Activated naive CD8-positive, alpha-beta T cell (primary cell): Measurements from ENCODE around the gene SAP30L.

Experiments used
- H3K27ac Mint-ChIP-seq: one replicate; pipeline ENCODE4 v1.8.0; 2021; ENCODE audit warnings: mixed read lengths
- H3K27me3 Mint-ChIP-seq: one replicate; pipeline ENCODE4 v1.8.0; 2021; ENCODE audit warnings: mixed read lengths
- H3K36me3 Mint-ChIP-seq: one replicate; pipeline ENCODE4 v1.8.0; 2021; ENCODE audit warnings: mixed read lengths
- H3K4me1 Mint-ChIP-seq: one replicate; pipeline ENCODE4 v1.8.0; 2021; ENCODE audit warnings: low read depth, mixed read lengths
- H3K4me3 Mint-ChIP-seq: one replicate; pipeline ENCODE4 v1.8.0; 2021; ENCODE audit warnings: mild to moderate bottlenecking, mixed read lengths
- H3K9me3 Mint-ChIP-seq: one replicate; pipeline ENCODE4 v1.8.0; 2021; ENCODE audit warnings: low read depth, mixed read lengths

Gene SAP30L

DNA sequence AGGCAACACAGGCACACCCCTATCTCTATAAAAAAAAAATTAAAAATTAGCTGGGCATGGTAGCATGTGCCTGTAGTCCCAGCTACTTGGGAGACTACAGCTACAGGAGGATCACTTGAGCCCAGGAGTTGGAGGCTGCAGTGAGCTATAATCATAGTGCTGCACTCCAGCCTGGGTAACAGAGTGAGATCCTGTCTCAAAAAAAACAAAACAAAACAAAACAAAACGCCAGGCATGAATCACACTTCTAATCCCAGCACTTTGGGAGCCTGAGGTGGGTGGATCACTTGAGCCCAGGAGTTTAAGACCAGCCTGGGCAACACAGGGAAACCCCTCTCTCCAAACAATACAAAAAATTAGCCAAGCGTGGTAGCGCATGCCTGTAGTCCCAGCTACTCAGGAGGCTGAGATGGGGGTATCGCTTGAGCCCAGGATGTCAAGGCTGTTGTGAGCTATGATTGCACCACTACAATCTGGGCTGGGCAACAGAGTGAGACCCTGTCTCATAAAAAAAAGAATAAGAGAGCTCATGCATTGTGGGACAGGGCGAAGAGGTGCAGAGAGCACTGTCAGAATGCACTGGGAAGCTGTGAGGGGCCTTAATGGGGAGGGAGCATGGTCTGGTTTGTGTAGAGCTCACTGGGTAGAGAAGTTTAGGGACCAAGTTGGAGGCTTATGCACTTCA lies 8.4 kb upstream of the SAP30L start:
- H3K27ac Mint-ChIP-seq, result no peak overlapping the region
- peaks cover 38% of the 10 kb centered on the region for H3K36me3 Mint-ChIP-seq
- H3K4me1 Mint-ChIP-seq, result peaks cover 9% of the 10 kb centered on the region
- H3K4me3 Mint-ChIP-seq, result no peak overlapping the region
- no peaks in the 10 kb centered on the region for H3K9me3 Mint-ChIP-seq
- H3K27me3 Mint-ChIP-seq, result no peaks in the 10 kb centered on the region

DNA sequence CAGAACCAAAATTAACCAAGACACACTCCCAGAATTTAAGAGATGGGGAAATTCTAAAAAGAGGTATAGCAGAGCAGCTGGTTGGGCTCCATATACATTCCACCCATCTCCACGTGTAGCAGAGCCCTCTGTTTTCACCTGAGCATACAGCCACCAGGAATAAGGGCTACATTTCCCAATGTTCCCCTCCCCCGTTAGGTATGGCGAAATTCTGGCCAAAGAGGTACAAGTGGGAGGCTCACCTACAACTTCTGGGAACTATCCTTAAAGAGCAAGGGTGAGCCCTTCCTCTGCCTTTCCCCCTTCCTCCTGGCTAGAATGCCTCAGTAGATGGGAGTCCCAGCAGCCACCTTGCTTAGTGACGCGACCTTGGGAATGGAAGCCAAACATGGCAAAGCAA lies 5.3 kb upstream of the SAP30L start:
- H3K4me3 Mint-ChIP-seq, result no peak overlapping the region
- H3K36me3 Mint-ChIP-seq, result peaks cover 33% of the 10 kb centered on the region
- H3K27ac Mint-ChIP-seq, result no peak overlapping the region
- no peaks in the 10 kb centered on the region for H3K27me3 Mint-ChIP-seq
- peaks cover 30% of the 10 kb centered on the region for H3K4me1 Mint-ChIP-seq
- H3K9me3 Mint-ChIP-seq, result no peaks in the 10 kb centered on the region

- Mint-ChIP-seq H3K27ac (no peak overlapping the region), H3K9me3 (no peaks in the 10 kb centered on the region), H3K27me3 (no peaks in the 10 kb centered on the region), H3K4me1 (peaks cover 42% of the 10 kb centered on the region), H3K36me3 (peaks cover 23% of the 10 kb centered on the region), H3K4me3 (no peak overlapping the region)
These were observed 3.0 kb upstream of the SAP30L start for GRCh38 chr5:154442801-154443200.

- peaks cover 58% of the 10 kb centered on the region for H3K4me1 Mint-ChIP-seq
- H3K9me3 Mint-ChIP-seq, result no peaks in the 10 kb centered on the region
- peak overlapping the region; percentile 100 for H3K4me3 Mint-ChIP-seq
- peak overlapping the region; percentile 96 for H3K27ac Mint-ChIP-seq
- no peaks in the 10 kb centered on the region for H3K27me3 Mint-ChIP-seq
- peaks cover 15% of the 10 kb centered on the region for H3K36me3 Mint-ChIP-seq
These were observed 1.0 kb upstream of the SAP30L start for GRCh38 chr5:154444556-154445421.

DNA sequence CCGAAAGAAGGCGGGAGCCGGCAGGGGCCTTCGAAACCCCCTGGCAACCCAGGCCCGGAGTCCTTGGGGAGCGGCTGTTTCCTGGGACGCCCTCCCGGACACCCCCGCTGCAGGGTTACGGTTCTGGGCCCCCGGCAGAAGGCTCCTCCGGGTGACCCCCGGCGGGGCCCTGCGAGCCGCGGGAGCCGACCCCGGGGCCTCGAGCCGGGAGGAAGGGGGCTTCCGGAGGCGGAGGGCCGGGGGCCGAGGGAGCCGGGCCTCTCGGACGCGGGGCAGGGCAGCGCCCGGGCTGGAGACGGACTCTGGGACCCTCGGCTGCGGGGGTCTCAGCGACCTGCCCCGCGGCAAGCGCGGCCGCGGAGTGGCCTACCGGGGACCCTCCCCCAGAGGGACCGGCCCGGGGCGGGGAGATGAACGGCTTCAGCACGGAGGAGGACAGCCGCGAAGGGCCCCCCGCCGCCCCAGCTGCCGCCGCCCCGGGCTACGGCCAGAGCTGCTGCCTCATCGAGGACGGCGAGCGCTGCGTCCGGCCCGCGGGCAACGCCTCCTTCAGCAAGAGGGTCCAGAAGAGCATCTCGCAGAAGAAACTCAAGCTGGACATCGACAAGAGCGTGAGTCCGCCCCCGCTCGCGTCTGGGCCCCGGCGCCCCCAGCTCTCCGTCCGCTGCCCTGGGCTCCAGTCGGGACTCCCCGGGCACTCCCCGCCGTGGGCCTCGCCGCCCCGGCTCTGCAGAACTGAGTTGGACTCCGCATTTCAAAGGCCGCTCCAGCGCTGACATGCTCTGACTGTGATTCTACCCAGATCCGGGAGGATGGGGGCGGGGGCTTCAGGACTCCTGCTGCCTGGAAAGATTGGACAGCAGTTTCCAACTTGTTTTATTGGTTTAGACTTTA lies 645 bp downstream of the SAP30L start:
- H3K27ac Mint-ChIP-seq, result peak overlapping the region; percentile 77
- H3K27me3 Mint-ChIP-seq, result no peaks in the 10 kb centered on the region
- peaks cover 66% of the 10 kb centered on the region for H3K4me1 Mint-ChIP-seq
- peaks cover 12% of the 10 kb centered on the region for H3K36me3 Mint-ChIP-seq
- peak overlapping the region; percentile 92 for H3K4me3 Mint-ChIP-seq
- H3K9me3 Mint-ChIP-seq, result no peaks in the 10 kb centered on the region

- Mint-ChIP-seq H3K36me3 (peaks cover 9% of the 10 kb centered on the region), H3K9me3 (no peaks in the 10 kb centered on the region), H3K4me3 (peak overlapping the region; percentile 92), H3K4me1 (peaks cover 61% of the 10 kb centered on the region), H3K27ac (peak overlapping the region; percentile 77), H3K27me3 (no peaks in the 10 kb centered on the region)
These were observed 1.4 kb downstream of the SAP30L start for GRCh38 chr5:154447089-154447725.

DNA sequence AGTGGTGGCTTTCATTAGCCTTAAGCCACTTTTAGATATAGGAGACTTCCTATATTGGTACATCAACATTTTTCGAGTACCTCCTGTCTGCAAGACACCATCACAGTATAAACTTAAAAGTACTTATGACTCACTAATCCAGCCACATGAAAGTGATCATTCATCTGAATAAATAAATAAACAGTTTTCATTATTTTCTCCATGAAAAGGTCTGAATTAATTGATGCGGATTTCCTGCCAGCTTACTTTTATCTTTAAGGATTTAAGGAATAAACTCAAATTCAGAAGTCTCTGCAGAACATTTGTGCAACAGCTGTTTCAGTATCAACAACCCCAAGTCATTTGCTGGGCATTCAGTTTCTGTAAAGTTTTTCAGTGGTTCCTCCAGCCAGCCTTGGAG lies 4.0 kb downstream of the SAP30L start:
- Mint-ChIP-seq H3K36me3 (peaks cover 6% of the 10 kb centered on the region), H3K27me3 (no peaks in the 10 kb centered on the region), H3K4me3 (no peak overlapping the region), H3K27ac (no peak overlapping the region), H3K4me1 (peaks cover 44% of the 10 kb centered on the region), H3K9me3 (no peaks in the 10 kb centered on the region)

DNA sequence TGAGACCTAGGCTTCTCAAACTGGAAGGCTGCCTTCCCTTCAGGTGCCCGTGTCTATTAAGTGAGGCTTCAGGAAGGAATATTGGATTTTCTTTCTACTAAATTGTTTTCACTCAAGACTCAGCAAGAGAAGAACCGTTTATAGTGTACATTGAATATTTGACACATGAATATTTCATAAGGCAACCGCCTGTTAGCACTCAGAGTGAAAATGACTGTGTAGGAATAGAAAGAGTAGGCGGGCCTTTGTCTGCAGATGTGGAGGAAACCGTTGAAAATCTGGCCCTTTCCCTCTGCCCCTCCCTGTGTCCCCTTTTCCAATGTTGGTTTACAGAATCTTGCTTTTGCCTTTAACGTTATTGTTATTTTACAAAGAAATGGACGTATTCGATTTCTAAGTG lies 6.2 kb downstream of the SAP30L start:
- Mint-ChIP-seq H3K4me1 (peaks cover 34% of the 10 kb centered on the region), H3K4me3 (no peak overlapping the region), H3K27me3 (no peaks in the 10 kb centered on the region), H3K36me3 (peaks cover 8% of the 10 kb centered on the region), H3K27ac (no peak overlapping the region), H3K9me3 (no peaks in the 10 kb centered on the region)

GRCh38 chr5:154455585-154455984 lies 9.8 kb downstream of the SAP30L start:
- Mint-ChIP-seq H3K27me3 (no peaks in the 10 kb centered on the region), H3K36me3 (peaks cover 16% of the 10 kb centered on the region), H3K9me3 (no peaks in the 10 kb centered on the region), H3K27ac (no peak overlapping the region), H3K4me1 (peaks cover 3% of the 10 kb centered on the region), H3K4me3 (no peak overlapping the region)

GRCh38 chr5:154456540-154456939 lies 10.7 kb downstream of the SAP30L start:
- no peaks in the 10 kb centered on the region for H3K27me3 Mint-ChIP-seq
- no peak overlapping the region for H3K4me3 Mint-ChIP-seq
- H3K9me3 Mint-ChIP-seq, result no peaks in the 10 kb centered on the region
- no peak overlapping the region for H3K27ac Mint-ChIP-seq
- no peaks in the 10 kb centered on the region for H3K4me1 Mint-ChIP-seq
- peaks cover 13% of the 10 kb centered on the region for H3K36me3 Mint-ChIP-seq

- H3K36me3 Mint-ChIP-seq, result peaks cover 20% of the 10 kb centered on the region
- no peak overlapping the region for H3K27ac Mint-ChIP-seq
- no peaks in the 10 kb centered on the region for H3K9me3 Mint-ChIP-seq
- no peak overlapping the region for H3K4me3 Mint-ChIP-seq
- H3K4me1 Mint-ChIP-seq, result no peaks in the 10 kb centered on the region
- H3K27me3 Mint-ChIP-seq, result no peaks in the 10 kb centered on the region
These were observed 13.2 kb downstream of the SAP30L start for GRCh38 chr5:154459015-154459414.

GRCh38 chr5:154460172-154460571 lies 14.4 kb downstream of the SAP30L start:
- Mint-ChIP-seq H3K4me1 (no peaks in the 10 kb centered on the region), H3K36me3 (peaks cover 20% of the 10 kb centered on the region), H3K4me3 (no peak overlapping the region), H3K27me3 (no peaks in the 10 kb centered on the region), H3K9me3 (no peaks in the 10 kb centered on the region), H3K27ac (no peak overlapping the region)

- no peaks in the 10 kb centered on the region for H3K27me3 Mint-ChIP-seq
- H3K36me3 Mint-ChIP-seq, result peaks cover 18% of the 10 kb centered on the region
- no peaks in the 10 kb centered on the region for H3K9me3 Mint-ChIP-seq
- H3K4me1 Mint-ChIP-seq, result no peaks in the 10 kb centered on the region
- H3K4me3 Mint-ChIP-seq, result no peak overlapping the region
- no peak overlapping the region for H3K27ac Mint-ChIP-seq
These were observed 15.7 kb downstream of the SAP30L start for GRCh38 chr5:154461531-154461930.

DNA sequence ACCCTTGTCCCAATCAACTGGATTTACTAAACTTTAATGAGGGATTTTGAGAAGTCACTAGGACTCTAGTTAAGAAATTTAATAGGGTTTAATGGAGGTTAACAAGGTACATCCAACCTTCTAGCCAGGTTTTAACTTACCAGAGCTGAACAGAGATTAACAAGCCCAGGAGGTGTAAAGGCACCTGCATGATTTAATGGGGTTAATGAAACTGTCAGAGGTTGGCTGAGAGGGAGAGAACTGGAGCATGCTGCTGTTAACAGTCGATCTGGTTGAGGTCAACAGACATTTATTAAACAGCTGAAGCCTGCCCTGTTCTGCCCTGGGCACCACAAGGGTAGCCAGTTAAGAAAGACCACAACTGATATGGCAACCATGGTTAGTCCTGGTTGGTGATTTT lies 18.6 kb downstream of the SAP30L start:
- Mint-ChIP-seq H3K4me1 (no peaks in the 10 kb centered on the region), H3K4me3 (no peak overlapping the region), H3K27me3 (peaks cover 7% of the 10 kb centered on the region), H3K27ac (no peak overlapping the region), H3K36me3 (peaks cover 10% of the 10 kb centered on the region), H3K9me3 (no peaks in the 10 kb centered on the region)
